ENCODE results near the gene ZFPM1. TPM values are rescaled to one million over a fixed set of nuclear protein-coding genes. Genes with fewer than 3 reads are reported as not detected.

ZFPM1 gene
- total RNA-seq, 1 donor from 2014 or later = 6.8 TPM

GRCh38 chr16:88406096-88407041 lies 46.7 kb upstream of the ZFPM1 start:
- H3K4me1 Mint-ChIP-seq (ENCODE audit: unreplicated experiment) = no peaks in the 10 kb centered on the region
- H3K4me3 Mint-ChIP-seq (ENCODE audit: unreplicated experiment) = no peak overlapping the region
- DNase-seq (ENCODE audit: low spot score) = no peak
- no peaks in the 10 kb centered on the region for H3K9me3 Mint-ChIP-seq (ENCODE audit: unreplicated experiment)
- no peaks in the 10 kb centered on the region for H3K36me3 Mint-ChIP-seq (ENCODE audit: low read depth, unreplicated experiment)
- H3K27ac Mint-ChIP-seq (ENCODE audit: unreplicated experiment) = no peak overlapping the region
- peaks cover 7% of the 10 kb centered on the region for H3K27me3 Mint-ChIP-seq (ENCODE audit: unreplicated experiment)
- TF ChIP-seq, protein P1, sequence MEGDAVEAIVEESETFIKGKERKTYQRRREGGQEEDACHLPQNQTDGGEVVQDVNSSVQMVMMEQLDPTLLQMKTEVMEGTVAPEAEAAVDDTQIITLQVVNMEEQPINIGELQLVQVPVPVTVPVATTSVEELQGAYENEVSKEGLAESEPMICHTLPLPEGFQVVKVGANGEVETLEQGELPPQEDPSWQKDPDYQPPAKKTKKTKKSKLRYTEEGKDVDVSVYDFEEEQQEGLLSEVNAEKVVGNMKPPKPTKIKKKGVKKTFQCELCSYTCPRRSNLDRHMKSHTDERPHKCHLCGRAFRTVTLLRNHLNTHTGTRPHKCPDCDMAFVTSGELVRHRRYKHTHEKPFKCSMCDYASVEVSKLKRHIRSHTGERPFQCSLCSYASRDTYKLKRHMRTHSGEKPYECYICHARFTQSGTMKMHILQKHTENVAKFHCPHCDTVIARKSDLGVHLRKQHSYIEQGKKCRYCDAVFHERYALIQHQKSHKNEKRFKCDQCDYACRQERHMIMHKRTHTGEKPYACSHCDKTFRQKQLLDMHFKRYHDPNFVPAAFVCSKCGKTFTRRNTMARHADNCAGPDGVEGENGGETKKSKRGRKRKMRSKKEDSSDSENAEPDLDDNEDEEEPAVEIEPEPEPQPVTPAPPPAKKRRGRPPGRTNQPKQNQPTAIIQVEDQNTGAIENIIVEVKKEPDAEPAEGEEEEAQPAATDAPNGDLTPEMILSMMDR (IDR thresholded peaks at IDR 0.05; ENCODE audit: unreplicated experiment) = no peak

DNA sequence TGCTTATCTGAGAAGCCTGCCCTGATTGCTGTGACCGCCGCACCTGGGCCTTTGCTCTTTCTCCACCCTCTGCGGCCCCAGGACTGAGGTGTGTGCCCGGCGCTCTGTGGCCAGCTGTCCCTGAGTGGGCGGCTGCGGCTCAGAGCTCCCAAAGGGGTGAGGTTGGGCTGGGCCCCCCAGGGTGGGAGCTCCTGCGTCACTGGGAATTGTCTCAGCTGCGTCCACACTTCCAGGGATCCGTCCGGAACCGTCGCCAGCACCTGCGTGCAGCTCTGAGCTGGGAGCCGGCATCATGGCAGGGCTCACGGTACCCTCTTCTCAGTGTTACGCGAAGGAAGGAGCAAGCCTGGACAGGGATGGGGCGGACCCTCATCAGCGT lies 46.0 kb upstream of the ZFPM1 start:
- TF ChIP-seq, protein P1 (IDR thresholded peaks at IDR 0.05; ENCODE audit: unreplicated experiment) = no peak
- H3K4me1 Mint-ChIP-seq (ENCODE audit: unreplicated experiment) = no peaks in the 10 kb centered on the region
- no peak overlapping the region for H3K27ac Mint-ChIP-seq (ENCODE audit: unreplicated experiment)
- peaks cover 2% of the 10 kb centered on the region for H3K27me3 Mint-ChIP-seq (ENCODE audit: unreplicated experiment)
- H3K36me3 Mint-ChIP-seq (ENCODE audit: low read depth, unreplicated experiment) = no peaks in the 10 kb centered on the region
- H3K9me3 Mint-ChIP-seq (ENCODE audit: unreplicated experiment) = no peaks in the 10 kb centered on the region
- H3K4me3 Mint-ChIP-seq (ENCODE audit: unreplicated experiment) = no peak overlapping the region
- no peak for DNase-seq (ENCODE audit: low spot score)

- no peaks in the 10 kb centered on the region for H3K4me1 Mint-ChIP-seq (ENCODE audit: unreplicated experiment)
- no peak overlapping the region for H3K4me3 Mint-ChIP-seq (ENCODE audit: unreplicated experiment)
- H3K36me3 Mint-ChIP-seq (ENCODE audit: low read depth, unreplicated experiment) = no peaks in the 10 kb centered on the region
- H3K9me3 Mint-ChIP-seq (ENCODE audit: unreplicated experiment) = no peaks in the 10 kb centered on the region
- no peak for DNase-seq (ENCODE audit: low spot score)
- peaks cover 2% of the 10 kb centered on the region for H3K27me3 Mint-ChIP-seq (ENCODE audit: unreplicated experiment)
- TF ChIP-seq, protein P1 (IDR thresholded peaks at IDR 0.05; ENCODE audit: unreplicated experiment) = no peak
- no peak overlapping the region for H3K27ac Mint-ChIP-seq (ENCODE audit: unreplicated experiment)
Observed at GRCh38 chr16:88407807-88408206, 45.3 kb upstream of the ZFPM1 start.

- DNase-seq (ENCODE audit: low spot score) = no peak
- no peak overlapping the region for H3K4me3 Mint-ChIP-seq (ENCODE audit: unreplicated experiment)
- no peaks in the 10 kb centered on the region for H3K36me3 Mint-ChIP-seq (ENCODE audit: low read depth, unreplicated experiment)
- H3K4me1 Mint-ChIP-seq (ENCODE audit: unreplicated experiment) = no peaks in the 10 kb centered on the region
- H3K27ac Mint-ChIP-seq (ENCODE audit: unreplicated experiment) = no peak overlapping the region
- TF ChIP-seq, protein P1 (IDR thresholded peaks at IDR 0.05; ENCODE audit: unreplicated experiment) = no peak
- no peaks in the 10 kb centered on the region for H3K9me3 Mint-ChIP-seq (ENCODE audit: unreplicated experiment)
- H3K27me3 Mint-ChIP-seq (ENCODE audit: unreplicated experiment) = peaks cover 2% of the 10 kb centered on the region
Observed at GRCh38 chr16:88408561-88409142, 44.4 kb upstream of the ZFPM1 start.
